Smooth muscle cell (in vitro differentiated cells): ENCODE results near the gene TMPRSS12. TPM values are rescaled to one million over a fixed set of nuclear protein-coding genes. Genes with fewer than 3 reads are reported as not detected.
"Not testable (repeated sequence)": the region's sequence is repeated elsewhere in the genome, so short reads cannot be mapped to it uniquely, and the experiment has no call there.

ENCODE experiments used
- DNase-seq: peaks from one replicate; lab custom pipeline; 2025; ENCODE audit not compliant: unreplicated experiment; lab: John Stamatoyannopoulos, UW
- H2AFZ ChIP-seq: fragments of 200-600 bp; sonication (generic); 2 replicates; pipeline ENCODE4 v1.6.0; 2016; ENCODE audit warnings: antibody characterized with exemption, low read depth, mild to moderate bottlenecking
- H3F3A ChIP-seq: fragments of 200-600 bp; sonication (generic); 2 replicates; pipeline ENCODE4 v1.6.0; 2017; ENCODE audit warnings: antibody characterized with exemption, low read depth
- H3K27ac ChIP-seq: fragments of 200-600 bp; sonication (generic); 2 replicates; pipeline ENCODE4 v1.5.1; 2016; ENCODE audit warnings: low read depth, mild to moderate bottlenecking
- H3K27me3 ChIP-seq: fragments of 200-600 bp; sonication (generic); 2 replicates; pipeline ENCODE4 v1.6.1; 2016; ENCODE audit warnings: low read depth, mild to moderate bottlenecking
- H3K36me3 ChIP-seq: fragments of 200-600 bp; sonication (generic); 2 replicates; pipeline ENCODE4 v1.5.1; 2016; ENCODE audit warnings: low read depth
- H3K4me1 ChIP-seq: fragments of 200-600 bp; sonication (generic); 2 replicates; pipeline ENCODE4 v1.5.1; 2016; ENCODE audit warnings: low read depth
- H3K4me2 ChIP-seq: fragments of 200-600 bp; sonication (generic); 2 replicates; pipeline ENCODE4 v1.6.0; 2016; ENCODE audit warnings: mild to moderate bottlenecking
- H3K4me3 ChIP-seq: fragments of 200-600 bp; sonication (generic); 2 replicates; pipeline ENCODE4 v1.5.1; 2016; ENCODE audit warnings: mild to moderate bottlenecking
- H3K79me2 ChIP-seq: fragments of 200-600 bp; sonication (generic); 2 replicates; pipeline ENCODE4 v1.6.0; 2016; ENCODE audit warnings: low read depth, mild to moderate bottlenecking
- H3K9ac ChIP-seq: fragments of 200-600 bp; sonication (generic); 2 replicates; pipeline ENCODE4 v1.6.0; 2016; ENCODE audit warnings: low read depth
- H3K9me3 ChIP-seq: fragments of 200-600 bp; sonication (generic); replicated peaks from 2 replicates; pipeline ENCODE4 v1.5.1; 2016; ENCODE audit warnings: low read depth
- H4K20me1 ChIP-seq: fragments of 200-600 bp; sonication (generic); 2 replicates; pipeline ENCODE4 v1.6.0; 2016; ENCODE audit warnings: low read depth
- CTCF ChIP-seq: fragments of 200-600 bp; sonication (generic); IDR thresholded peaks from 2 replicates; pipeline ENCODE4 v1.5.1; 2017; ENCODE audit warnings: borderline replicate concordance, mild to moderate bottlenecking, antibody characterized with exemption; ENCODE audit not compliant: insufficient read depth, poor library complexity, severe bottlenecking
- WGBS: methylation state at CpG from one replicate; pipeline ENCODE4 v1.1.7; 2016; ENCODE audit warnings: low lambda C conversion rate; 5-methylcytosine and 5-hydroxymethylcytosine counted together
- polyA plus RNA-seq: library from polyadenylated mRNA; unstranded; fragments of >200 nt; fragmentation: Nextera tagmentation; extraction: Ambion mirVana; gene quantifications from 2 replicates; pipeline ENCODE4 v1.2.1, GENCODE V29; 2016
- total RNA-seq: library from RNA; depleted of rRNA; stranded (reverse); fragments of >200 nt; gene quantifications from 2 replicates; pipeline ENCODE4 v1.2.3, GENCODE V29; 2014

TMPRSS12 gene
- total and polyA plus RNA-seq, 2 experiments from 2014 or later = not detected

- no peaks in the 10 kb centered on the region for H3K9me3 ChIP-seq
- no peak overlapping the region for H3K27ac ChIP-seq
- H3K4me3 ChIP-seq = peak overlapping the region; percentile 61
- no peaks in the 10 kb centered on the region for H4K20me1 ChIP-seq
- no peak overlapping the region for H3K9ac ChIP-seq
- no peak for TF ChIP-seq CTCF
- no peak overlapping the region for H2AFZ ChIP-seq
- peak overlapping the region; percentile 90 for H3K4me2 ChIP-seq
- DNase-seq = no peak
- H3K36me3 ChIP-seq = no peaks in the 10 kb centered on the region
- peaks cover 9% of the 10 kb centered on the region for H3F3A ChIP-seq
- peaks cover 33% of the 10 kb centered on the region for H3K4me1 ChIP-seq
- no peaks in the 10 kb centered on the region for H3K27me3 ChIP-seq
- H3K79me2 ChIP-seq = peaks cover 39% of the 10 kb centered on the region
- 73% methylated on average over 2 of the region's 2 CpGs for WGBS
Observed at GRCh38 chr12:50927356-50927755, 84.6 kb downstream of the TMPRSS12 start.

GRCh38 chr12:50927766-50928224, 85.1 kb downstream of the TMPRSS12 start:
- no peak for DNase-seq
- Histone ChIP-seq H3F3A (peaks cover 13% of the 10 kb centered on the region), H3K9me3 (no peaks in the 10 kb centered on the region), H3K27ac (peak overlapping the region; percentile 39), H3K79me2 (peaks cover 39% of the 10 kb centered on the region), H4K20me1 (no peaks in the 10 kb centered on the region), H2AFZ (peak overlapping the region; percentile 21), H3K4me1 (peaks cover 29% of the 10 kb centered on the region), H3K4me2 (peak overlapping the region; percentile 90), H3K4me3 (peak overlapping the region; percentile 61), H3K9ac (no peak overlapping the region), H3K36me3 (no peaks in the 10 kb centered on the region), H3K27me3 (no peaks in the 10 kb centered on the region)
- 96% methylated on average over 6 of the region's 6 CpGs for WGBS
- TF ChIP-seq CTCF = no peak

GRCh38 chr12:50928392-50928791, 85.7 kb downstream of the TMPRSS12 start:
- peak overlapping the region; percentile 90 for H3K4me2 ChIP-seq
- peak overlapping the region; percentile 21 for H2AFZ ChIP-seq
- H3K79me2 ChIP-seq = peaks cover 39% of the 10 kb centered on the region
- 52% methylated on average over 3 of the region's 3 CpGs for WGBS
- TF ChIP-seq CTCF = no peak
- H3F3A ChIP-seq = peaks cover 13% of the 10 kb centered on the region
- H3K27me3 ChIP-seq = no peaks in the 10 kb centered on the region
- H4K20me1 ChIP-seq = no peaks in the 10 kb centered on the region
- peak overlapping the region; percentile 61 for H3K4me3 ChIP-seq
- H3K9ac ChIP-seq = no peak overlapping the region
- H3K4me1 ChIP-seq = peaks cover 23% of the 10 kb centered on the region
- no peaks in the 10 kb centered on the region for H3K36me3 ChIP-seq
- no peak for DNase-seq
- no peaks in the 10 kb centered on the region for H3K9me3 ChIP-seq
- H3K27ac ChIP-seq = peak overlapping the region; percentile 39

- Histone ChIP-seq H3K4me1 (peaks cover 18% of the 10 kb centered on the region), H2AFZ (no peak overlapping the region), H3K9me3 (no peaks in the 10 kb centered on the region), H3K36me3 (no peaks in the 10 kb centered on the region), H3K4me3 (no peak overlapping the region), H3K4me2 (no peak overlapping the region), H3K9ac (no peak overlapping the region), H4K20me1 (no peaks in the 10 kb centered on the region), H3F3A (peaks cover 4% of the 10 kb centered on the region), H3K79me2 (peaks cover 39% of the 10 kb centered on the region), H3K27ac (peak overlapping the region; percentile 48), H3K27me3 (no peaks in the 10 kb centered on the region)
- DNase-seq = no peak
- TF ChIP-seq CTCF = no peak
- 98% methylated on average over 3 of the region's 3 CpGs for WGBS
Observed at GRCh38 chr12:50929831-50930230, 87.1 kb downstream of the TMPRSS12 start.

- DNase-seq, H3K4me2 ChIP-seq: not testable (repeated sequence)
- 66% methylated on average over 12 of the region's 12 CpGs for WGBS
Observed at GRCh38 chr12:50930477-50930876, 87.8 kb downstream of the TMPRSS12 start.

More at GRCh38 chr12:50930477-50930876, 87.8 kb downstream of the TMPRSS12 start:
- peak overlapping the region; percentile 48 for H3K27ac ChIP-seq
- H3K36me3 ChIP-seq, H2AFZ ChIP-seq, H3K27me3 ChIP-seq, H4K20me1 ChIP-seq, H3K4me3 ChIP-seq, H3K9ac ChIP-seq, H3K9me3 ChIP-seq: not testable (repeated sequence)
- H3K4me1 ChIP-seq = peaks cover 18% of the 10 kb centered on the region
- H3F3A ChIP-seq = peaks cover 10% of the 10 kb centered on the region
- H3K79me2 ChIP-seq = peaks cover 32% of the 10 kb centered on the region
